Omental fat pad (tissue), 4 donors: Measurements from ENCODE around the gene MYH7. TPM values are rescaled to one million over a fixed set of nuclear protein-coding genes. Genes with fewer than 3 reads are reported as not detected.
"Not testable (repeated sequence)": the region's sequence is repeated elsewhere in the genome, so short reads cannot be mapped to it uniquely, and the experiment has no call there.

Source experiments
- ATAC-seq: fragments of 150-250 bp; one replicate; pipeline ENCODE4 v1.9.1; 2016; ENCODE audit warnings: mild to moderate bottlenecking, moderate library complexity; ENCODE audit not compliant: low FRiP score
- DNase-seq: peaks from one replicate; pipeline ENCODE4 v3.0.0-alpha.2; 2019; ENCODE audit warnings: low spot score
- CTCF ChIP-seq, 3 donors: fragments of 450-650 bp; IDR thresholded peaks; one replicate each; pipeline ENCODE4 v1.5.1; 2016 to 2017; ENCODE audit warnings: antibody characterized with exemption in 3 of 3, mild to moderate bottlenecking in 3 of 3, moderate library complexity in 2 of 3
- total RNA-seq, 4 donors: library from RNA; depleted of rRNA; stranded (reverse); fragments of >200 nt; gene quantifications; one replicate each; pipeline ENCODE4 v1.1.0, GENCODE V29; 2016

Gene MYH7
- total RNA-seq, 4 donors from 2014 or later = not detected

GRCh38 chr14:23401291-23401690 lies 34.2 kb downstream of the MYH7 start:
- ATAC-seq (no peak), DNase-seq (no peak)
- TF ChIP-seq CTCF (IDR thresholded peaks at IDR 0.05) = no peak

DNA sequence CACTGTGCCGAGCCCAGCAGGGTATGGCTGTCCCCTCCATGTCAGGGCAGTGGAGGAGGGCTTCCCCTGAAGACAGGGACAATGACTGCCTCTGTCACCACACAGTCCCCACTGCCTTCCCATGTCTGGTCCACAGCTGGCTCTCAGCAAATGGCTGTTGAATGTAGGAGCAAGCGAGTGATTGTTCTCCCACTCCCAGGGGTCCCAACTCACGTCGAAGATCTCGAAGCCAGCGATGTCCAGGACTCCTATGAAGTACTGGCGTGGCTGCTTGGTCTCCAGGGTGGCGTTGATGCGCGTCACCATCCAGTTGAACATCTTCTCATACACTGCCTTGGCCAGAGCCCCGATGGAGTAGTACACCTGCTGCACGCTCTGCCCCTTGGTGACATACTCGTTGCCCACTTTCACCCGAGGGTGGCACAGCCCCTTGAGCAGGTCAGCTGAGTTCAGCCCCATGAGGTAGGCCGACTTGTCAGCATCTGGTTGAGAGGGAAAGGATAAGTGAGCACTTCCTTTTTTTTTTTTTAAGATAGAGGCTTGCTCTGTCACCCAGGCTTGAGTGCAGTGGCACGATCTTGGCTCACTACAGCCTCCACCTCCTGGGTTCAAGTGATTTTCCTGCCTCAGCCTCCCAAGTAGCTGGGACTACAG lies 34.8 kb downstream of the MYH7 start:
- ATAC-seq = peak; percentile 15
- not testable (repeated sequence) for DNase-seq

DNA sequence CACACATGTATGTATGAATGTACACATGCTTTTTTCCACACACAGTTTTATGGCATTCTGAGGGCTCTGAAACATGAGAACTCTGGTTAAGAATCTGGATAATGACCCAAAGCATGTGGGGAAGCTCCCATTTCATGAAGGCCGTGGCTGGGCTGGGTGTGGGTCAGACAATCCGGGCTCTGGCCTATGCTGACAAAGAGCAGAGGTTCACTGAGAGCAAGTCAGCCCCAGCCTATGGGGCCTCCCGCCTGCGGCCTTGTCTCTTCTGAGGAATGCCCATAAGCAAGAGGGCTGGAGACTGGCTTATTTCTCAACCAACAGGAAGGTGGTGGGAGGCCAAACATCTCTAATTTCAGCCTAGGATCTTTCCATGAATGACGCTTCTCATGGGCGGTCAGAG lies 35.9 kb downstream of the MYH7 start:
- no peak for ATAC-seq
- DNase-seq = no peak
- TF ChIP-seq CTCF (IDR thresholded peaks at IDR 0.05) = no peak

DNA sequence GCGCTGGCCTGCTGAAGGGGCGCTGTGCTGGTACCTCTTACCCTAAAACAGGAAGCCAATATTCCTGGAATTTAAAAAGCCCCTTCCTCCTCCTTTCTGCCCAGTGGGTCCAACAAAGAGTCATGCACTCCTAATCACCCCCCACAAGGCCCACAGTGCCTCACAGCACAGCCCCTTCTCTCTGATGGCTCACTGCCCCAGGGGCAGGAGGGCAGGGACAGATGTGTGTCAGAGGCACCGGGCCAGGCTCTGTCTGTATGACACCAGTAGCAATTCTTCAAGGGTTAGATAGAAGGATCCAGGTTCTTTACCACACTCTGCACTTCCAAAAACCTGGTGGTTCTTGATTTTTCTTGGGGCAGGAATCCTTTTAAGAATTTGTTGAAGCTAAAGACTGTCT lies 36.3 kb downstream of the MYH7 start:
- no peak for TF ChIP-seq CTCF (IDR thresholded peaks at IDR 0.05)
- ATAC-seq = no peak
- no peak for DNase-seq

DNA sequence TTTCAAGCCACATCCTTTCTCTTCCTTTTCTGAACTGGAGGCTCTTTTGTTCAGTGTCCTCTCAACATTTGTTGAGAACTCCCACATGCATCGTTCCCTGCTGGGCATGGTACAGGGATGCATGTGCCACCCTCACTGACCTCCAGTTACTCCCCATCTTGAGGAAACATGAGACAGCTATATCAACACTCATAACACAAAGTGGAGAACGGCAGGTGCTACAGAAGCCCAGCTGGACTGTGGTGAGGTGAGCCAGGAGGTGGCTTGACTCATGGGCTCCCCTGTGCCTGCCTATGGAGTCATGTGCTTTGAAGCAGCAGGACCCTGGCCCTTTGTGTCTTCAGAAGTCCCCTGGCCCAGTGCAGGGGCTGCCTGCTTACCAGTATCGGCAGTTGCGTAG lies 37.1 kb downstream of the MYH7 start:
- no peak for DNase-seq
- ATAC-seq = no peak
- no peak for TF ChIP-seq CTCF (IDR thresholded peaks at IDR 0.05)

DNA sequence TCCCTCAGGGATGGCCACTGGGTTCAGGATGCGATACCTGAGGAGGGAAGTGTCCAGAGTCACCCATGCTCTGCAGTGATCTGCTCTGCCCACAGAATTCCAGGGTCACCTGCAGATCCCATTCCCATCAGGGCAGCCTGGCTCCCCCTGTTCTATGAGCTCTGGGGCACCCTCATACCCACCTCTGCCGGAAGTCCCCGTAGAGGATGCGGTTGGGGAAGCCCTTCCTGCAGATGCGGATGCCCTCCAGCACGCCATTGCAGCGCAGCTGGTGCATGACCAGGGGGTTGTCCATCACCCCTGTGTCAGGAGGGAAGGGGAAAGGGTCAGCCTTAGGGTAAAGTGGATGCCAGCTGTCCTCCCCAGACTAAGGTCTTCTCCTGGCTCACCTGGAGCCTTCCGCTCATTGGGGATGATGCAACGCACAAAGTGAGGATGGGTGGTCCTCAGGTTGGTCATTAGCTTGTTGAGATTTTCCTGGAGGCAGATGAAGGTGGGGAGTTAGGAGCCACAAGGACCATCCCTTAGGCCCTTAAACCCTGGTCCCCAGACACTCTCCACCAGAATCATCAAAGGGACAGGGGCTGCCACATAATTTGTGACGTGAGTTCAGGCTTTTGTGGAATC lies 38.6 kb downstream of the MYH7 start:
- no peak for TF ChIP-seq CTCF (IDR thresholded peaks at IDR 0.05)
- DNase-seq = no peak
- ATAC-seq = no peak

DNA sequence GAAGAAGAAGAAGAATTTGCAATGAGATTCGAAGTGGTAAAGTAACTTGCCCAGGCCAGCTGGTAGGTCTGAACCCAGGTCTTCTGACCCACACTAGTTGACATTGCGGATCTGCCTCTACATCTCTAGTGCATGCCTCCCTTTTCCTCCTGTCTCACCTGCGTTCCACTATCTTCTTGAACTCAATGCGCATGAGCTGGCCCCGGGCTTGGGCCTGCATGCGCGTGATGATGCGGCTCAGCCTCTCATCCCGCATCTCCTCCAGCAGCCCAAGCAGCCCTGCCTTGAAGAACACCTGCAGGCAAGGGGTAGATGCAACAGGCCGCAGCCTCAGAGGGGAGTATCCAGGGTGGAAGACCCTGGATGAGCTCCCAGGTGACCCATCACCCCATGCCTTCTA lies 39.3 kb downstream of the MYH7 start:
- ATAC-seq (no peak), DNase-seq (no peak)
- no peak for TF ChIP-seq CTCF (IDR thresholded peaks at IDR 0.05)
